GM12878 (cell line): Measurements from ENCODE around the gene BEST1. TPM values are rescaled to one million over a fixed set of nuclear protein-coding genes. Genes with fewer than 3 reads are reported as not detected.

ENCODE experiments used
- ATAC-seq: fragments of 200-7000 bp; cut with Tn5 transposase; 3 replicates; pipeline ENCODE4 v1.9.1; 2020; ENCODE audit warnings: mild to moderate bottlenecking, moderate library complexity
- BruUV-seq: library from RNA; stranded (reverse); fragments of 400-500 nt; replicated peaks from 2 replicates; lab custom pipeline; 2021; lab: Mats Ljungman, UMichigan
- CTCF ChIA-PET: fragments of 300-600 bp; sonication (Branson Sonifier 250); formaldehyde crosslinking; extraction: SDS; loops from one replicate; lab custom pipeline; 2021; ENCODE audit warnings: inconsistent platforms; lab: Yijun Ruan, JAX
- POLR2A ChIA-PET: fragments of 350-600 bp; formaldehyde crosslinking; extraction: SDS; loops from one replicate; lab custom pipeline; 2021; ENCODE audit warnings: inconsistent platforms; lab: Charles Lee
- RAD21 ChIA-PET: fragments of 300-600 bp; sonication (Branson Sonifier 250); formaldehyde crosslinking; loops from one replicate; lab custom pipeline; 2023; ENCODE audit warnings: antibody characterized with exemption; ENCODE audit not compliant: unreplicated experiment; lab: Charles Lee
- SMC1A ChIA-PET: fragments of 300-600 bp; sonication (Branson Sonifier 250); formaldehyde crosslinking; loops from one replicate; lab custom pipeline; 2023; ENCODE audit not compliant: unreplicated experiment, uncharacterized antibody; lab: Charles Lee
- DNase-seq: peaks from one replicate; pipeline ENCODE4 v3.0.0-alpha.2; 2011; ENCODE audit warnings: low read depth, low spot score
- FAIRE-seq: peaks from 3 replicates; lab custom pipeline; 2011; peaks lifted over from hg19 to GRCh38; lab: Jason Lieb, UNC
- H2AFZ ChIP-seq: 2 replicates; pipeline ENCODE4 v1.6.0; 2011; ENCODE audit warnings: low read depth, low read length, control low read depth; ENCODE audit not compliant: control insufficient read depth
- H3K27ac ChIP-seq: 2 replicates; pipeline ENCODE4 v1.5.1; 2011; ENCODE audit warnings: control low read depth; ENCODE audit not compliant: control insufficient read depth, insufficient read depth
- H3K27me3 ChIP-seq, 2 experiments: replicated peaks in 1 of 2; 2 replicates each; pipeline versions ENCODE4 v1.6.0 to v1.6.1; 2011; ENCODE audit warnings: low read length in 1 of 2; ENCODE audit not compliant: control insufficient read depth in 2 of 2, insufficient read depth in 2 of 2
- H3K36me3 ChIP-seq, 2 experiments: 2 replicates each; pipeline ENCODE4 v1.5.1; 2011; ENCODE audit warnings: low read length in 1 of 2; ENCODE audit not compliant: control insufficient read depth in 2 of 2, insufficient read depth in 2 of 2
- H3K4me1 ChIP-seq: 2 replicates; pipeline ENCODE4 v1.6.1; 2011; ENCODE audit warnings: mild to moderate bottlenecking, low read length, moderate library complexity, mixed read lengths; ENCODE audit not compliant: control insufficient read depth, insufficient read depth
- H3K4me2 ChIP-seq: 2 replicates; pipeline ENCODE4 v1.6.0; 2011; ENCODE audit warnings: control low read depth; ENCODE audit not compliant: control insufficient read depth, insufficient read depth
- H3K4me3 ChIP-seq: fragments of 200-600 bp; sonication (generic); 2 replicates; pipeline ENCODE4 v1.5.1; 2016
- H3K79me2 ChIP-seq: 2 replicates; pipeline ENCODE4 v1.6.0; 2011; ENCODE audit warnings: low read length; ENCODE audit not compliant: control insufficient read depth, insufficient read depth
- H3K9ac ChIP-seq: 2 replicates; pipeline ENCODE4 v1.8.0; 2011; ENCODE audit warnings: low read length, control low read depth, mixed read lengths; ENCODE audit not compliant: control insufficient read depth, insufficient read depth
- H3K9me3 ChIP-seq: replicated peaks from 3 replicates; pipeline ENCODE4 v1.5.1; 2011; ENCODE audit warnings: mild to moderate bottlenecking, low read length; ENCODE audit not compliant: control insufficient read depth, insufficient read depth
- H4K20me1 ChIP-seq: 2 replicates; pipeline ENCODE4 v1.6.0; 2011; ENCODE audit not compliant: control insufficient read depth, insufficient read depth
- ASH2L ChIP-seq: fragments of 300-600, 200-600 bp; sonication (generic); IDR thresholded peaks from 2 replicates; pipeline ENCODE4 v1.6.1; 2017; ENCODE audit warnings: low read depth, mild to moderate bottlenecking, borderline replicate concordance
- BACH1 ChIP-seq: fragments of 450-650 bp; IDR thresholded peaks from 2 replicates; pipeline ENCODE4 v1.6.1; 2017; ENCODE audit warnings: mild to moderate bottlenecking, borderline replicate concordance
- CTCF ChIP-seq, 3 experiments: IDR thresholded peaks in 2 of 3; conservative IDR thresholded peaks in 1 of 3; 2 replicates each; pipeline ENCODE4 v1.5.1; 2011; ENCODE audit warnings: low read depth in 3 of 3, low read length in 3 of 3, mild to moderate bottlenecking in 3 of 3, control low read depth in 2 of 3, moderate library complexity in 2 of 3, inconsistent platforms in 1 of 3, mixed read lengths in 1 of 3; ENCODE audit not compliant: control insufficient read depth in 2 of 3, insufficient read depth in 1 of 3; ENCODE audit errors: extremely low read depth in 1 of 3
- EED ChIP-seq: sonication (generic); IDR thresholded peaks from 2 replicates; pipeline ENCODE4 v1.6.1; 2016; ENCODE audit warnings: antibody characterized with exemption, low read depth
- ESRRA ChIP-seq: IDR thresholded peaks from 2 replicates; pipeline ENCODE4 v1.6.1; 2012; ENCODE audit warnings: mild to moderate bottlenecking, low read length, improper control_type of control experiment
- FOXM1 ChIP-seq: IDR thresholded peaks from 2 replicates; pipeline ENCODE4 v1.6.1; 2012; ENCODE audit warnings: low read depth, mild to moderate bottlenecking, inconsistent platforms, low read length, moderate library complexity
- HDAC6 ChIP-seq: fragments of 200-600 bp; sonication (generic); IDR thresholded peaks from one replicate; pipeline ENCODE4 v1.8.0; 2017; ENCODE audit warnings: antibody characterized with exemption; ENCODE audit not compliant: unreplicated experiment
- HDGF ChIP-seq: fragments of 450-650 bp; IDR thresholded peaks from 2 replicates; pipeline ENCODE4 v1.6.1; 2016; ENCODE audit warnings: antibody characterized with exemption
- IRF4 ChIP-seq: IDR thresholded peaks from 2 replicates; pipeline ENCODE4 v1.6.1; 2011; ENCODE audit warnings: low read depth, low read length
- KDM1A ChIP-seq: fragments of 200-600 bp; sonication (generic); IDR thresholded peaks from 2 replicates; pipeline ENCODE4 v1.6.1; 2016; ENCODE audit warnings: borderline replicate concordance
- PAX8 ChIP-seq: fragments of 450-650 bp; IDR thresholded peaks from 2 replicates; pipeline ENCODE4 v1.6.1; 2017; ENCODE audit warnings: mild to moderate bottlenecking, moderate library complexity
- PBX3 ChIP-seq: IDR thresholded peaks from 2 replicates; pipeline ENCODE4 v1.6.1; 2011; ENCODE audit warnings: mild to moderate bottlenecking, low read depth, low read length, moderate library complexity; ENCODE audit not compliant: insufficient replicate concordance
- POLR2AphosphoS2 ChIP-seq: IDR thresholded peaks from 2 replicates; pipeline ENCODE4 v1.6.1; 2011; ENCODE audit warnings: low read depth, mild to moderate bottlenecking, low read length, improper control_type of control experiment, moderate library complexity
- SIX5 ChIP-seq: IDR thresholded peaks from 2 replicates; pipeline ENCODE4 v1.6.1; 2011; ENCODE audit warnings: mild to moderate bottlenecking, low read depth, low read length, moderate library complexity; ENCODE audit not compliant: severe bottlenecking
- STAT1 ChIP-seq: fragments of 450-650 bp; conservative IDR thresholded peaks from 2 replicates; pipeline ENCODE4 v1.6.1; 2014; ENCODE audit warnings: antibody characterized with exemption, mild to moderate bottlenecking
- USF2 ChIP-seq: IDR thresholded peaks from 2 replicates; pipeline ENCODE4 v1.6.1; 2011; ENCODE audit warnings: low read depth, low read length, improper control_type of control experiment, borderline replicate concordance
- WGBS: methylation state at CpG from one replicate; pipeline ENCODE4 v1.1.6; 2016; ENCODE audit warnings: low lambda C conversion rate; ENCODE audit not compliant: insufficient replicate concordance, insufficient coverage; ENCODE audit errors: missing lambda C conversion rate; 5-methylcytosine and 5-hydroxymethylcytosine counted together
- in situ Hi-C: fragments of 300-500 bp; cut with MboI; formaldehyde crosslinking; loops from 9 replicates; pipeline ENCODE4 v1.14.3; 2018; ENCODE audit warnings: mixed read lengths
- intact Hi-C: fragments of 100-400 bp; cut with micrococcal nuclease; formaldehyde crosslinking; loops from one replicate; pipeline ENCODE4 v1.14.2; 2022; ENCODE audit not compliant: unreplicated experiment
- polyA plus RNA-seq, 11 experiments: library from polyadenylated mRNA; depleted of rRNA in 4 of 11; unstranded in 6 of 11; stranded (reverse) in 5 of 11; fragments of >200 nt; fragmentation: Nextera tagmentation in 4 of 11; fragmentation: Illumina TruSeq in 1 of 11; extraction: Ambion mirVana in 4 of 11; extraction: Trizol in 1 of 11; gene quantifications; 1 replicate in 1 of 11; 2 replicates in 10 of 11; pipeline versions ENCODE4 v1.2.1 to v1.2.3, GENCODE V29; 2011 to 2016; ENCODE audit warnings: inconsistent platforms in 2 of 11, missing spikeins in 2 of 11, low read depth in 1 of 11
- total RNA-seq, 4 experiments: library from RNA; depleted of rRNA in 3 of 4; stranded (reverse); fragments of >200 nt in 3 of 4; fragmentation: Illumina TruSeq in 1 of 4; extraction: Trizol in 1 of 4; gene quantifications; 2 replicates each; pipeline versions ENCODE4 v1.2.1 to v1.2.3, GENCODE V29; 2013 to 2021

Gene BEST1
- total and polyA plus RNA-seq, 10 of the 15 experiments (the other 5 are each of a cell fraction or from before 2014, with no cell fraction given), result 0.03 to 3.4 (median 0.15) TPM; not detected in 1

GRCh38 chr11:61948505-61948904 is 1.6 kb upstream of the BEST1 start:
- FAIRE-seq (no peak), ATAC-seq (no peak)
- RAD21 ChIA-PET, result interaction anchor here (0.6 to 7.3 kb wide), 22 partner anchors 11 to 310 kb away, joined by 3 to 96 read pairs (median 5); partner anchors contain the start of gene FTH1
- 81% methylated on average over 7 of the region's 7 CpGs for WGBS
- no peak overlapping the region for H3K4me3 ChIP-seq
- H3K9me3 ChIP-seq, result no peaks in the 10 kb centered on the region
- no peak overlapping the region for H3K4me2 ChIP-seq
- TF ChIP-seq PAX8 (no peak), POLR2AphosphoS2 (no peak), ASH2L (no peak), HDGF (no peak), SIX5 (no peak), FOXM1 (no peak), STAT1 (no peak), CTCF (IDR thresholded peaks at IDR 0.05 in 2 of 3, conservative IDR thresholded peaks at IDR 0.05 in 1 of 3; ENCODE audit: control insufficient read depth in 2 of 3, extremely low read depth in 1 of 3, insufficient read depth in 1 of 3, low read depth in 3 of 3, low read length in 3 of 3) (no peak), IRF4 (no peak), EED (no peak), ESRRA (no peak), KDM1A (no peak), HDAC6 (no peak), BACH1 (no peak), USF2 (no peak), PBX3 (no peak)
- TF ChIP-seq, all 136 proteins: peak for 0
- no peak for DNase-seq
- no peaks in the 10 kb centered on the region for H3K4me1 ChIP-seq
- no peak overlapping the region for H3K9ac ChIP-seq
- no peaks in the 10 kb centered on the region for H3K79me2 ChIP-seq
- ChIA-PET SMC1A (interaction anchor here (0.7 to 7.1 kb wide), 17 partner anchors 15 to 160 kb away, joined by 3 to 86 read pairs (median 8); partner anchors contain the start of gene FTH1), CTCF (interaction anchor here (0.6 to 8.2 kb wide), 29 partner anchors 9 to 283 kb away, joined by 3 to 188 read pairs (median 5); partner anchors contain the start of genes FADS3, FEN1, FTH1 and INCENP), POLR2A (interaction anchor here (0.6 to 1.0 kb wide), 3 partner anchors 20 to 162 kb away, joined by 3 to 4 read pairs (median 3); no protein-coding TSS in a partner anchor)
- H2AFZ ChIP-seq, result no peak overlapping the region
- intact Hi-C loops, result no loop called here
- H3K27me3 ChIP-seq, result no peaks in the 10 kb centered on the region; a peak in 1 of 4 replicates
- in situ Hi-C loops, result no loop called here
- no peaks in the 10 kb centered on the region for H4K20me1 ChIP-seq
- H3K27ac ChIP-seq, result no peak overlapping the region
- H3K36me3 ChIP-seq, result no peaks in the 10 kb centered on the region
- BruUV-seq, result no TSS peak
